NK-92 treated with Interleukin-12 subunit alpha and Interleukin-12 subunit beta, amount 100 ng/mL, for 24 hours (cell line): ENCODE results near the gene ITFG2.

Source experiments
- DNase-seq: peaks from one replicate; lab custom pipeline; 2025; lab: John Stamatoyannopoulos, UW

ITFG2 gene

DNA sequence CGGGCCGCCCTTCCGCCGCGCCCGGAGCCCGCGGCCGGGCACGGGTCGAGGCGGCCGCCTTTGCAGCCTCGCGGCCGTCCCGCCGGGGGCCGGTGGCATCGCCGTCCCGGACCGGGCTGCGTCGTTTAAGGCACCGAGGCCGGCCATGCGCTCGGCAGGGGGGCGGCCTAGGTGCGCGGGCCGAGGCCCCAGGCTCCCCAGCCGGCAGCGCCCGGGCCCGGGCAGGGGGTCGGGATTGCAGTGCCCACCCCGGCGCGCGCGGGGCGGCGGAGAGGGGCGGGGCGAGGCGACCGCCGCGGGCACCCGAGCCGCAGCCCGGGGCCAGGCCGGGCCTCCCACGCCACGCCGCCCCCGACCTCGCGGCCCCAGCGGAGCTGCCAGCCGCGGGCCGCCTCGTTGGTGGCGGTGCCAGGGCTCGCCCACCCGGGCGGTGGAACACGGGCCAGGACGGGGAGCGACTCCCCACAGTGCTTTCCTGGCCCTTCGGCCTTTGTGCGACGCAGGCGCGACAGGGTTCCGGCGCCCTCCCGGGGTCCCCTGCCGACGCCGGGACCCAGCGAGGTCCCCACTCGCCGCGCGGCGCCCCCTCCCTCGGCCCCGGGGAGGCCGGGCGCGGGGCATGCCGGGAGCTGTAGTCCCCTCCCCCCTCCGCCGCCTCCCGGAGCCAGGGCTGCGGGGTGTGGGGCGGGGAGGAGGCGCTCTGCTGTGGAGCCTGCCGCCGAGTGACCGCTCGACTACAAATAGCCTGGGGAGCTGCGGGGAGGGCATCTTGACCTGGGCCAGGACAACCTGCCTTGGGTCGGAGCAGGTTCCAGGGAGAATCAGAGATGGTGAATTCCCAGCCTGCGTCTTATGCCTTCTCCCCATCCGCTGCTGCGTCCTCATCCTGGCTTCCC lies 16.9 kb upstream of the ITFG2 start:
- DNase-seq: peak; percentile 41

DNA sequence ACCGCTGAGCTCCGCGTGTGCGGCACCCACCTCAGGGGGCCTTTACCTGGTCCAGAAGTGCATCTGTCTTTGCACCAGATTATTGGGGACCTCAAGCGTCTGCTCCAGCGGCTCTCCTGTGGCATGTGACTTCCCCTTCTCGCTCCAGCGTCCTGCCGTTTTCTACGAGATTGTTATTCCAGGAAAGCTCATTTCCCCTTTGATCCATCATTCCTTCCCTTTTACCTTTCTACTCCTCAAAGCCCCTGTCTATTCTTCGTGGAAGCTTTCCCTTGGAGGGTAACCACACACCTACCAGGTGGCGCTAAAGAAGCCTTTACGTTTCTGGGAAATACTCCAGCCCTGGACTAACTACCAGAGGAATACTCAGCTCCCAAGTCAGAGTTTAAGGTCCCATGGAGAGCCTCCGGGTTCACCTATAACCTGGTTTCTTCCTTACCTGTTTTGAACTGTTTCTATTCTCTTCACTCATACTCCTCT lies 16.2 kb upstream of the ITFG2 start:
- DNase-seq: no peak

DNA sequence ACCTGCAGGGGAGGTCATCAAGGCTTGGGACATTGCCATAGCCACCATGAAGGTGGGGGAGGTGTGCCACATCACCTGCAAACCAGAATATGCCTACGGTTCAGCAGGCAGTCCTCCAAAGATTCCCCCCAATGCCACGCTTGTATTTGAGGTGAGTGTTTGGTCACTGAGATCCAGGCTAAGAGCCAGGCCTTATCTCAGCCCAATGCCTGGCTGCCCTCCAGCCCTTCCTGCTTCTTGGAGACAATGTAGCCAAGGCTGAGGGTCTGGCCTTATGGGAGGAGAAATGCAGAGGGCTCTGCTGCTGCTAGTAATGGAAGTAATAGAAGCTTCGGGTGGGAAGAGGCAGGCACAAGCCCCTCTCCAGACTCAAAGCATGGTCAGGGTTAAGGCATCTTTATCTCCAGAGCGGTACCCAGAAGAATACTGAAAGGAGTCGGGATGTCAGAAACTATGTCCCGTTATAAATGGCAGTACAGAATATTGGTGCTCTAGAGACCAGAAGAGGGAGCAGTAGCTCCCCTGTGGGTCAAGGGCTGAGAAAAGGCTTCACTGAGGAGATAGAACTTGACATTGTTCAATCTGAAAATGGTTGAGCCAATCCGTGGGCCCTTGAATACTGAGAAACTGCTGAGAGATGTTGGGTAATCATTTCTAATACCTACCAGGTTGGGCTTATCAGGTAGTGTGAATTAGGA lies 14.6 kb upstream of the ITFG2 start:
- DNase-seq: no peak

DNA sequence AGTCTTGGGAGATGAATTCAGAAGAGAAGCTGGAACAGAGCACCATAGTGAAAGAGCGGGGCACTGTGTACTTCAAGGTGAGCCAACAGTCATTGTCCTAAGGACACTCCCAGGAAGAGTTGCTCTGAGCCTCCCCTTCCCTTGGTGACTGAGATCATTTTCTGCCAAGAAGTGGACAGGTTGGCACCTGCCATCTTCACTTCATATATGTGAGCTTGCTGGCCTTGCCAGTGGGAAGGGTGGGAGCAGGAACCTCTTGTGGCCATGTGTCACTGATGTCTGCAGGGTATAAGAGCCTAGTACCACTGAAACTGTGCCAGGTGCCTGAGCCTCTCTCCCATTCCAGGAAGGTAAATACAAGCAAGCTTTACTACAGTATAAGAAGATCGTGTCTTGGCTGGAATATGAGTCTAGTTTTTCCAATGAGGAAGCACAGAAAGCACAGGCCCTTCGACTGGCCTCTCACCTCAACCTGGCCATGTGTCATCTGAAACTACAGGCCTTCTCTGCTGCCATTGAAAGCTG lies 12.4 kb upstream of the ITFG2 start:
- DNase-seq: no peak

DNA sequence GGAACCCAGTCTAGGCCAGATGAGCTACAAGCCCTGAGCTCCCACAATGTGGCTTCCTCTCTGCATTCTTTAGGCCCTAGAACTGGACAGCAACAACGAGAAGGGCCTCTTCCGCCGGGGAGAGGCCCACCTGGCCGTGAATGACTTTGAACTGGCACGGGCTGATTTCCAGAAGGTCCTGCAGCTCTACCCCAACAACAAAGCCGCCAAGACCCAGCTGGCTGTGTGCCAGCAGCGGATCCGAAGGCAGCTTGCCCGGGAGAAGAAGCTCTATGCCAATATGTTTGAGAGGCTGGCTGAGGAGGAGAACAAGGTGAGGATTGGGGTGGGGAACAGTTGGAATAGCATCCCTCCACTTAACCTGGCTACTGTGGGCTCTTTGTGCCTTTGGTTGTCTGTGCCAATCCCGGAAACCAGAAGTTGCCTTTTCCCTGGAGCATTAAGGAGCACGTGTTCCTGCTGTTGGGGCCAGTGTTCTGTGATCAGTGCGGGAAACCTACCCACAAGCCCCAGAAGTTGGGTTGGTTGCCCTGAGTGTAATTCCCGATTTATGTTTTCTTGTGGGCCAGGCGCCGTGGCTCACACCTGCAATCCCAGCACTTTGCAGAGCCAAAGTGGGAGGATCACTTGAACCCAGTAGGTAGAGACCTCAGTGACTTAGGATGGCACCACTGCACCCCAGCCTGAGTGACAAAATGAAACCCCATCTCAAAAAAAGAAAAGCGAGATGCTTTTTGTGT lies 11.3 kb upstream of the ITFG2 start:
- no peak for DNase-seq

DNA sequence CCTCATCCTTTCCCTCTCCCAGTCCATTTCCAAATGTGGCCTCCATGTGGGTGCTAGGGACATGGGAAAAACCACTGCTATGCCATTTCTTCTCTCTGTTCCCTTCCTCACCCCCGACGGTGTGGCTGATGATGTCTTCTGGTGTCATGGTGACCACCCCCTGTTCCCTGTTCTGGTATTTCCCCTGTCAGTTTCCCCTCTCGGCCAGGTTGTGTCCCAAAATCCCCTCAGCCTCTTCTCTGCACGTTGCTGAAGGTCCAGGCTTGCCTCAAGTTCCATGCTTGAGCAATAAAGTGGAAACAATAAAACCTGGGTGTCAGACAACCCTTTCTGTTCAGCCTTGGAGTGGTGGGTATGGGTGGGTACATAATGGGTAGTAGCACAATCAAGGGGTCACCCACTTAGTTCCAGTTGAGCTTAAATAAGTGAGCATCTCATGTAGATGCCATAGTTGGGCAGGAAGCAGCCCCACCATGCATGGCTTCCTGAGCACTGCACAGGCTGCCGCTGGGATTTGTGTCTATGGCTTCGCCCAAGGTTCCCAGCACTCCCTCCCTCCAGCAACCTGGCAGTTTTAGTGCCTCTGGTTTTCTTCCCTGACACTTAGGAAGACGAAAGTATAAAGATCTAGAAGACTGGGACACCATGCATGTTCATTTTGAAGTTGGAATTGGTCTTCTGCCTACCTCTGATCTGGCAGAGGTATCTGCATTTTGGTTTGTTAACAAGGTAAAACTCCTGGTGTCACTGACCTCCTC lies 8.7 kb upstream of the ITFG2 start:
- DNase-seq: no peak

GRCh38 chr12:2804393-2805142 lies 7.9 kb upstream of the ITFG2 start:
- DNase-seq: no peak

DNA sequence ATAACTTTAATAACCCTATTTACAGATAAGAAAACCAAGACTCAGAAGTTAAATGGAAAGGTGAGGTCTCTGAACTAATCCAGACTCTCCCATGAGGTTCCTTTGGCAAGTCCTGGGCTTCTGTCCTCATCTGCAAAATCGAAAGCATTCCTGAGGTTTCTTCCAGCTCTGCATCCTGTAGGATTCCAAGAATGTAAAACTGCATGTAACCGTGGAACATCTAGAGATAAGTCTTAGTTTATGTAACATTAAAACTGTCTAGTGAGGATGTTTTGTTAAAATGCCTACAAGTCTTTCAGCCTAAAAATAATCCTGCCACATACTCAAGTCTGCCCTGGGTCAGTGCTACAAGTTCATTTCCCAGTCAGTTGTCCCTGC lies 7.3 kb upstream of the ITFG2 start:
- DNase-seq: no peak

DNA sequence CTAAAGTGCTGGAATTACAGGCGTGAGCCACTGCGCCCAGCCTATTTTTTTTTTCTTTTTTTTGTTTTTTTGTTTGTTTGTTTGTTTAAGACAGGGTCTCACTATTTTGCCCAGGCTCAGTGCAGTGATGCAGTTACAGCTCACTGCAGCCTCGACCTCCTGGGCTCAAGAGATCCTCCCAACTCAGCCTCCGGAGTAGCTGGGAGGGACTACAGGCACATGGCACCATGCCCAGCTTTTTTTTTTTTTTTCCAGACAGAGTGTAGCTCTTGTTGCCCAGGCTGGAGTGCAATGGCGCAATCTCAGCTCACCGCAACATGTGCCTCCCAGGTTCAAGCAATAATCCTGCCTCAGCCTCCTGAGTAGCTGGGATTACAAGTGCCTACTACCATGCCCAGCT lies 5.8 kb upstream of the ITFG2 start:
- no peak for DNase-seq

DNA sequence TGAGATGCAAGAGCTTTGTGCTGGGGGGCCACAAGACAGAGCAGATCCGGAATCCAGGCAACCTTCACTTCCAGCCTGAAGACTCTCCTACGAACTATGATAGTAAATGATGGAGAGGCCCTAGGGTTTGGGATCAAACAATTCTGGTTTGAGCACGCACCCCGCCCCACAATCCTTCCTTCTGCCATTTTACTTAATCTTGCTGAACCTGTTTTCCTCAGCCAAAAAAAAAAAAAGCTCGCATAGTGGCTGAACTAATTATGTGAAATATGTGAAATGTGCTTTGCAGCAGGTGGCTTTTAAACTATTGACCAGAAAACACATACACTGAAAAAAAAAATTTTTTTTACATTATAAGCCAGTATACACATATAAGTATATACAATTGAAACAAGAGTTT lies 667 bp upstream of the ITFG2 start:
- no peak for DNase-seq

DNA sequence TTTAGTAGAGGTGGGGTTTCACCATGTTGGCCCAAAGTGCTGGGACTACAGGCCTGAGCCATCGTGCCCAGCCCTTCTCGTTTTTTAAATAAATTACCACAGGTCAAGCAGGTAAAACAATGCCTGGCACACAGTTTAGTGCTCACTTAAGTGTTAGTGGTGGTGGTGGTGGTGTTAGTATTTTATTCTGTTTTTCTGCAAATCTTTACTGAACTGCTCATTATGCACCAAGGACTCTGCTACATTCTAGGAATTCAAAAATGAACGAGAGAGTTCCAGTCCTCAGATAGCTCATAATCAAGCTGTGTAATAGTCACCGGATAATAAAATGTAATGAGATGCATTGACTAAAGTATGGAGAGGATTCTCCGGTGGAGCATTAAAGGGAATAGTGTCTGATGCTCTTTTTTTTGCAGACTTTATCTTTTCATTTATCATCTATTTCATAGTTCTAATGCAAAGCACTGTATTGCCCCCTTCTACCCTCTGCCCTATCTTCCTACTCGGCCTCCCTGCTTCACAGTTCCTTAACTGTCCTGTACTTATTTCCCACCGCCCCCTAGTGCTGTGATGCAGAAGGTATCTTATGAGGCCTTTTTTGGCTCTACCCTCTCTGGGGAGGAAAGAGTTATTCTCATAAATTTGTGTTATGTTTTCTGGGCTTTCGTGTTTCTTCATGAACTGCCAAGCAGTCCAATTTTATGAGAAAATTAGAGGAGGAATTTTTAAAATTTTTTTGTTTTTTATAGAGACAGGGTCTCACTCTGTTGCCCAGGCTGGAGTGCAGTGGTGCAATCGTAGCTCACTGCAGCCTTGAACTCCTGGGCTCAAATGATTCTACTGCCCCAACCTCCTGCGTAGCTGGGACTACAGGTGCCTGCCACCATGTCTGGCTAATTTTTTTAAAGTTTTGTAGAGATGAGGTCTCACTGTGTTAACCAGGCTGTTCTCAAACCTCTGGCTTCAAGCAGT lies 1.0 kb downstream of the ITFG2 start:
- DNase-seq: peak; percentile 5

GRCh38 chr12:2819810-2820209 lies 7.3 kb downstream of the ITFG2 start:
- DNase-seq: no peak

DNA sequence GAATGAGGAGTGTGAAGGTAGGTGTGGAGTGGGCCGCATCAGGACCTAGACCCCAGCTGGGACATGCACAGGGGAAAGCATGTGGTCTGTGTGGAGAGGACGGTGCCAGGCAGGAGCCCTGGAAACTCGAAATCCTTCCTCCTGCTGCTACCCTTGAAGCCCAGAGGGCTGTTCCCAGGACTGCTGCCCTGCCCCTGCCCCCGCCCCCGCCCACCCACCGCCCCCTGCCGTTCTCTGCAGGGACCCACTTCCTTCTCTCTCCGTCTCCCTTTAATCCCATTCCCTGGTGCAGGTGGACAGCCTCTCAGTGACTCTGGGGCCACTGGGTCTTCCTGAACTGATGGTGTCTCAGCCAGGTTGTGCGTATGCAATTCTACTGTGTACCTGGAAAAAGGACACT lies 8.0 kb downstream of the ITFG2 start:
- DNase-seq: no peak

DNA sequence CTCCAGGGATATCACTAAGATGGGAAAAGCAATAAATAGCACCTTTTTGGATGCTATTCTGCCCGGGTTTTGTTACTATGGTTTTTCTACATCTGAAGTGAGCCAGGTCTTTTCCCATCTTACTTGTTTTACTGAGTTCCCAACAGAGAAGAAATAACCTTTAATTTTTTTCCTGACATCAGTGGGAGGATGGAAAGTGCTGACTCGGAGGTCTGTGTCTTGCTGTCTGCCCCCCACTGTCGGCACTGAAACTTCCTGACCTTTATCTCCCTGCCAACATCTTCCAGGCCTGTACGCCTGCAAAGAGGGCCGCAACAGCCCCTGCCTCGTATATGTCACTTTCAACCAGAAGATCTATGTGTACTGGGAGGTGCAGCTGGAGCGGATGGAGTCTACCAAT lies 11.0 kb downstream of the ITFG2 start:
- no peak for DNase-seq

DNA sequence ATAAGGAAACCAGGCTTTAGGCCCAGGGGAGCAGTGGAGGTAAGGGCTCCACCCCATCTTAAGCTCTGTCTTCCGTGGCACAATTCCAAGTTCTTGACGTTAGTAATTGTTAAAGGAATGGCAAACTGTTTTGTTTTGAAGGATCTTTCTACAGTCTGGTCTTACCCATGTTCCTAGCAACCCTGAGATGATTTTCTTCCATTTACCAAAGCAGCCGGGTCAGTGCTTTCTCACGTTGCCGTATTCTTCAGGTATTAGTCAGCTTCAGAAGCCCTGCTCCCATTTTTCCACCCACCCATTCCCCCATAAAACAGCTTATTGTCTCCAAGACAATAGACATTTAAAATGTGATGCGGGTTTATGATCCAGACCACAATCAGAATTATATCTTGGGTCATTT lies 12.1 kb downstream of the ITFG2 start:
- no peak for DNase-seq

DNA sequence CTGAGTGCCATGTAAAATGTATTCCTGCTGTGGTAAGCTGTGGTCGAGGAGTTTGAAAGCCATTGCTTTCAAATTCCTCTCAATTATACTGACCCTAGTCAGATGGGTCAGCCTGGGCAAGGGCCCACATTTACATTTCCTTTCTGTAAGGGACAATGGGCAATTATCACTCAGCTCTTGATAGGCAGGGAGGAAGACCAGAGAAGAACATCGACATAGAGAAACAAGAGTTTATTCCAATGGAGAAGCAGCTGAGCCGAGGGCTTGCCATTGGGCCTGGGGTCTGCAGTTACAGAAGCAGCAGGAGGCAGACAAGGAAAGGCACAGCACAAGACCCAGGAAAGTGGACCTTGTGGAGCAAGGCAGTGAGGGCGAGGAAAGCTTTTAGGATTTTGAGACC lies 12.7 kb downstream of the ITFG2 start:
- no peak for DNase-seq

- DNase-seq: no peak
Measured at GRCh38 chr12:2826036-2826435, 13.6 kb downstream of the ITFG2 start.

- DNase-seq: no peak
Measured at GRCh38 chr12:2826721-2827515, 14.4 kb downstream of the ITFG2 start.

GRCh38 chr12:2829275-2829674 lies 16.8 kb downstream of the ITFG2 start:
- no peak for DNase-seq
